ENCODE results near the gene C9. TPM values are rescaled to one million over a fixed set of nuclear protein-coding genes. Genes with fewer than 3 reads are reported as not detected.

C9 gene
- total RNA-seq, 1 donor from 2014 or later: 0.96 TPM

GRCh38 chr5:39362646-39363045 is 1.6 kb downstream of the C9 start:
- DNase-seq (ENCODE audit: low spot score in 2 of 2): no peak
- no peaks in the 10 kb centered on the region for H3K27me3 ChIP-seq
- H3K4me1 ChIP-seq: no peaks in the 10 kb centered on the region
- H3K27ac ChIP-seq: no peak overlapping the region
- H3K9me3 ChIP-seq: no peaks in the 10 kb centered on the region
- no peak overlapping the region for H3K4me3 ChIP-seq
- TF ChIP-seq CTCF (IDR thresholded peaks at IDR 0.05): no peak
- no peaks in the 10 kb centered on the region for H3K36me3 ChIP-seq
- intact Hi-C loops (cut with DNase I): no loop called here

- no peaks in the 10 kb centered on the region for H3K4me1 ChIP-seq
- H3K27ac ChIP-seq: no peak overlapping the region
- DNase-seq (ENCODE audit: low spot score in 2 of 2): no peak
- no peaks in the 10 kb centered on the region for H3K36me3 ChIP-seq
- no peaks in the 10 kb centered on the region for H3K9me3 ChIP-seq
- H3K27me3 ChIP-seq: no peaks in the 10 kb centered on the region
- intact Hi-C loops (cut with DNase I): no loop called here
- no peak for TF ChIP-seq CTCF (IDR thresholded peaks at IDR 0.05)
- H3K4me3 ChIP-seq: no peak overlapping the region
These were observed 3.0 kb downstream of the C9 start for GRCh38 chr5:39361306-39361705.

GRCh38 chr5:39360471-39361111 is 3.7 kb downstream of the C9 start:
- Histone ChIP-seq H3K4me3 (no peak overlapping the region), H3K36me3 (no peaks in the 10 kb centered on the region), H3K9me3 (no peaks in the 10 kb centered on the region), H3K27me3 (no peaks in the 10 kb centered on the region), H3K27ac (no peak overlapping the region), H3K4me1 (no peaks in the 10 kb centered on the region)
- intact Hi-C loops (cut with DNase I): no loop called here
- TF ChIP-seq CTCF (IDR thresholded peaks at IDR 0.05): no peak
- no peak for DNase-seq (ENCODE audit: low spot score in 2 of 2)

GRCh38 chr5:39356263-39356662 is 8.0 kb downstream of the C9 start:
- Histone ChIP-seq H3K4me1 (no peaks in the 10 kb centered on the region), H3K36me3 (no peaks in the 10 kb centered on the region), H3K9me3 (no peaks in the 10 kb centered on the region), H3K27ac (no peak overlapping the region), H3K4me3 (no peak overlapping the region), H3K27me3 (no peaks in the 10 kb centered on the region)
- intact Hi-C loops (cut with DNase I): no loop called here
- no peak for TF ChIP-seq CTCF (IDR thresholded peaks at IDR 0.05)
- DNase-seq (ENCODE audit: low spot score in 2 of 2): no peak

GRCh38 chr5:39355324-39355723 is 9.0 kb downstream of the C9 start:
- DNase-seq (ENCODE audit: low spot score in 2 of 2): no peak
- H3K4me3 ChIP-seq: no peak overlapping the region
- intact Hi-C loops (cut with DNase I): no loop called here
- no peak for TF ChIP-seq CTCF (IDR thresholded peaks at IDR 0.05)
- no peaks in the 10 kb centered on the region for H3K4me1 ChIP-seq
- no peak overlapping the region for H3K27ac ChIP-seq
- no peaks in the 10 kb centered on the region for H3K36me3 ChIP-seq
- H3K9me3 ChIP-seq: no peaks in the 10 kb centered on the region
- H3K27me3 ChIP-seq: no peaks in the 10 kb centered on the region

All from ascending aorta (tissue), 2 donors.